Left colon (tissue), 2 donors: ENCODE results near the gene IKZF3. TPM values are rescaled to one million over a fixed set of nuclear protein-coding genes. Genes with fewer than 3 reads are reported as not detected.
"Not testable (repeated sequence)": the region's sequence is repeated elsewhere in the genome, so short reads cannot be mapped to it uniquely, and the experiment has no call there.

Experiments
- ATAC-seq: fragments of 200-7000 bp; cut with Tn5 transposase; one replicate; pipeline ENCODE4 v1.9.1; 2020; ENCODE audit warnings: mild to moderate bottlenecking, moderate library complexity
- DNase-seq, 2 donors: peaks; one replicate each; pipeline ENCODE4 v3.0.0-alpha.2; 2020
- intact Hi-C, 2 donors: fragments of 100-400 bp; cut with DNase I in 1 of 2; cut with micrococcal nuclease in 1 of 2; formaldehyde crosslinking; loops; one replicate each; pipeline versions ENCODE4 v1.11.2 to v1.14.0; 2022; cut with DNase I, micrococcal nuclease
- microRNA-seq, 2 donors: library from miRNA; unstranded; fragments of <30 nt; microRNA quantifications; one replicate each; pipeline versions ENCODE4 v1.1.0 to v1.2.0, GENCODE V29; 2020
- total RNA-seq, 2 donors: library from RNA; stranded (reverse); fragmentation: NEBNext Ultra II Directional; extraction: Animal tissue kit (Norgen Biotek cat#: 25700); gene quantifications; one replicate each; pipeline ENCODE4 v1.2.1, GENCODE V29; 2021
- donor health status: DM: no; HTN: no; CAD: no.
- donor health status: DM: yes; HTN: yes; CAD: no.

The IKZF3 gene
- total RNA-seq, 2 donors from 2014 or later: 1.7 to 4.9 TPM

GRCh38 chr17:39715375-39716072 lies 148.6 kb downstream of the IKZF3 start:
- ATAC-seq (no peak), DNase-seq (peak in 1 of 2 donors; percentile 16)
- intact Hi-C loops: no loop called here

DNA sequence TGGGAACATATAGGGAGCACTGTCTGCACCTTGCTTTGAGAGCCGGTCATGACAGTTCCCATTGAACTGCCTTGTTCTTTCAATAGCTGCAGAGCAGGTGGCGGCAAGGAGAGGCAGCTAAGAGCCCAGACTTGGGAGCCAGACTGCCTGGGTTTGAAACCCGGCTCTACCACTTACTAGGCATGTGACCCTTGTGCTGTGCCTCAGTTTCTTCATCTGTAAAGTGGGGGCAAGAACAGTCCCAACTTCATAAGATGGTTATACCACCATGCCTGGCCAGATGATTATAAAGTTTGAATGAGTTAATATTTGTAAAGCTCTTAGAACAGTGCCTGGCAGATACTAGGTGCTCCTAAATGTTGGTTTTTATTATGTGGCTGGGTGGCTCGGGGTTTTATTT lies 149.9 kb downstream of the IKZF3 start:
- intact Hi-C loops: no loop called here
- ATAC-seq (no peak), DNase-seq (no peak)

DNA sequence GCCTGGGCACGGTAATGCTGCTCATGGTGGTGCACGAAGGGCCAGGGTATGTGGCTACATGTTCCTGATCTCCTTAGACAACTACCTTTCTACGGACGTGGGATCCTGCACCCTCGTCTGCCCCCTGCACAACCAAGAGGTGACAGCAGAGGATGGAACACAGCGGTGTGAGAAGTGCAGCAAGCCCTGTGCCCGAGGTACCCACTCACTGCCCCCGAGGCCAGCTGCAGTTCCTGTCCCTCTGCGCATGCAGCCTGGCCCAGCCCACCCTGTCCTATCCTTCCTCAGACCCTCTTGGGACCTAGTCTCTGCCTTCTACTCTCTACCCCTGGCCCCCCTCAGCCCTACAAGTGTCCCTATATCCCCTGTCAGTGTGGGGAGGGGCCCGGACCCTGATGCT lies 152.3 kb downstream of the IKZF3 start:
- intact Hi-C loops: no loop called here
- DNase-seq (no peak), ATAC-seq (no peak)

DNA sequence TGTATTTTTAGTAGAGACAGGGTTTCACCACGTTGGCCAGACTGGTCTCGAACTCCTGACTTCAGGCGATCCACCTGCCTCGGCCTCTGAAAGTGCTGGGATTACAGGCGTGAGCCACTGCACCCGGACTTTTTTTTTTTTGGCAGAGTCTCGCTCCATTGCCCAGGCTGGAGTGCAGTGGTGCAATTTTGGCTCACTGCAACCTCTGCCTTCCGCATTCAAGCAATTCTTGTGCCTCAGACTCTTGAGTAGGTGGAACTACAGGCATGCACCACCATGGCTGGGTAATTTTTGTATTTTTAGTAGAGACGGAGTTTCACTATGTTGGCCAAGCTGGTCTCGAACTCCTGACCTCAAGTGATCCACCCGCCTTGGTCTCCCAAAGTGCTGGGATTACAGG lies 153.0 kb downstream of the IKZF3 start:
- DNase-seq, ATAC-seq, intact Hi-C loops: not testable (repeated sequence)

GRCh38 chr17:39709998-39710964 lies 153.8 kb downstream of the IKZF3 start:
- ATAC-seq: no peak
- DNase-seq: no peak
- intact Hi-C loops: no loop called here

GRCh38 chr17:39709319-39709997 lies 154.7 kb downstream of the IKZF3 start:
- no peak for ATAC-seq
- DNase-seq: no peak
- intact Hi-C loops: no loop called here

Small RNA genes lying within 50 kb of the gene (microRNA-seq; reads per million reads assigned to microRNA genes)
- 1.4 to 1.6 reads per million in 2 donors for gene MIR4728

Other genes with a start within 250 kb of the IKZF3 start
- 100 to 1,000 TPM; 259 to 404 TPM for gene PPP1R1B, start 237.4 kb downstream of the IKZF3 start, total RNA-seq
- gene STARD3, start 227.2 kb downstream of the IKZF3 start, total RNA-seq: 10 to 100 TPM; 37.2 to 44.3 TPM
- gene TCAP, start 199.0 kb downstream of the IKZF3 start, total RNA-seq: under 1 TPM; 0.43 to 0.50 TPM
- gene PNMT, start 195.9 kb downstream of the IKZF3 start, total RNA-seq: 1 to 10 TPM in 1 of 2 donors, under 1 TPM in 1; 0.73 to 1.0 TPM
- 10 to 100 TPM; 46.1 to 56.1 TPM for gene PGAP3, start 176.3 kb downstream of the IKZF3 start, total RNA-seq
- 100 to 1,000 TPM; 178 to 179 TPM for gene ERBB2, start 164.2 kb downstream of the IKZF3 start, total RNA-seq
- gene MIEN1, start 133.8 kb downstream of the IKZF3 start, total RNA-seq: 10 to 100 TPM; 66.5 to 85.6 TPM
- 10 to 100 TPM; 18.2 to 27.7 TPM for gene GRB7, start 126.4 kb downstream of the IKZF3 start, total RNA-seq
- not detected for gene ZPBP2, start 3.9 kb upstream of the IKZF3 start, total RNA-seq
- 100 to 1,000 TPM in 1 of 2 donors, 10 to 100 TPM in 1; 91.4 to 116 TPM for gene GSDMB, start 54.3 kb upstream of the IKZF3 start, total RNA-seq
- 10 to 100 TPM; 63.4 to 68.8 TPM for gene ORMDL3, start 63.3 kb upstream of the IKZF3 start, total RNA-seq
- gene LRRC3C, start 63.4 kb upstream of the IKZF3 start, total RNA-seq: not detected
- under 1 TPM in 1 of 2 donors, not detected in 1; 0.58 TPM for gene GSDMA, start 98.7 kb upstream of the IKZF3 start, total RNA-seq
- gene PSMD3, start 116.5 kb upstream of the IKZF3 start, total RNA-seq: 100 to 1,000 TPM in 1 of 2 donors, 10 to 100 TPM in 1; 97.5 to 109 TPM
- under 1 TPM; 0.20 to 0.67 TPM for gene CSF3, start 151.1 kb upstream of the IKZF3 start, total RNA-seq
- gene MED24, start 190.1 kb upstream of the IKZF3 start, total RNA-seq: 100 to 1,000 TPM in 1 of 2 donors, 10 to 100 TPM in 1; 63.4 to 108 TPM
- 10 to 100 TPM; 48.4 to 56.3 TPM for gene THRA, start 198.7 kb upstream of the IKZF3 start, total RNA-seq
- 10 to 100 TPM; 16.9 to 19.8 TPM for gene NR1D1, start 236.3 kb upstream of the IKZF3 start, total RNA-seq